CD4-positive, alpha-beta memory T cell (primary cell): ENCODE measurements around the gene BORCS5. TPM values are rescaled to one million over a fixed set of nuclear protein-coding genes. Genes with fewer than 3 reads are reported as not detected.

Source experiments
- CTCF ChIA-PET: fragments of 350-600 bp; sonication (Branson Sonifier 250); formaldehyde crosslinking; loops from one replicate; lab custom pipeline; 2021; ENCODE audit warnings: inconsistent platforms; ENCODE audit not compliant: partially characterized antibody; lab: Charles Lee
- POLR2A ChIA-PET: fragments of 350-600 bp; sonication (Branson Sonifier 250); formaldehyde crosslinking; loops from one replicate; lab custom pipeline; 2021; ENCODE audit not compliant: partially characterized antibody; lab: Charles Lee
- DNase-seq, 5 donors: peaks; one replicate each; pipeline versions ENCODE4 v3.0.0 to v3.0.0-alpha.2; 2020 to 2022; ENCODE audit warnings: mixed read lengths in 1 of 5
- H3K27ac ChIP-seq: one replicate; pipeline ENCODE4 v1.7.0; 2013; ENCODE audit warnings: low read depth, low read length
- H3K27me3 ChIP-seq: 2 replicates; pipeline ENCODE4 v1.7.0; 2013; ENCODE audit warnings: mild to moderate bottlenecking, low read length, moderate library complexity; ENCODE audit not compliant: insufficient read depth
- H3K36me3 ChIP-seq: 2 replicates; pipeline ENCODE4 v1.7.0; 2013; ENCODE audit warnings: mild to moderate bottlenecking, low read length, moderate library complexity; ENCODE audit not compliant: insufficient read depth
- H3K4me1 ChIP-seq: 2 replicates; pipeline ENCODE4 v1.7.0; 2013; ENCODE audit warnings: mild to moderate bottlenecking, low read length, moderate library complexity; ENCODE audit not compliant: insufficient read depth
- H3K4me3 ChIP-seq, 2 donors: one replicate each; pipeline ENCODE4 v1.7.0; 2013; ENCODE audit warnings: low read length in 2 of 2, mild to moderate bottlenecking in 1 of 2
- H3K9me3 ChIP-seq, 2 donors: one replicate each; pipeline ENCODE4 v1.7.0; 2013; ENCODE audit warnings: low read length in 2 of 2, control low read depth in 1 of 2; ENCODE audit not compliant: control insufficient read depth in 1 of 2
- H3K27ac Mint-ChIP-seq, 7 donors: one replicate each; pipeline ENCODE4 v1.8.0; 2020 to 2021; ENCODE audit warnings: mixed read lengths in 7 of 7, mild to moderate bottlenecking in 6 of 7, inconsistent platforms in 3 of 7, moderate library complexity in 3 of 7
- H3K27me3 Mint-ChIP-seq, 2 donors: one replicate each; pipeline ENCODE4 v1.8.0; 2020 to 2021; ENCODE audit warnings: mixed read lengths in 2 of 2
- H3K36me3 Mint-ChIP-seq, 2 donors: one replicate each; pipeline ENCODE4 v1.8.0; 2020 to 2021; ENCODE audit warnings: mixed read lengths in 2 of 2, inconsistent platforms in 1 of 2, mild to moderate bottlenecking in 1 of 2
- H3K4me1 Mint-ChIP-seq, 4 donors: one replicate each; pipeline ENCODE4 v1.8.0; 2020 to 2021; ENCODE audit warnings: mixed read lengths in 4 of 4, mild to moderate bottlenecking in 1 of 4
- H3K4me3 Mint-ChIP-seq, 8 donors: one replicate each; pipeline ENCODE4 v1.8.0; 2020 to 2021; ENCODE audit warnings: mixed read lengths in 8 of 8, mild to moderate bottlenecking in 7 of 8, moderate library complexity in 6 of 8, inconsistent platforms in 3 of 8
- H3K9me3 Mint-ChIP-seq, 8 donors: one replicate each; pipeline ENCODE4 v1.8.0; 2020 to 2021; ENCODE audit warnings: mixed read lengths in 8 of 8, mild to moderate bottlenecking in 5 of 8, inconsistent platforms in 3 of 8, moderate library complexity in 1 of 8
- intact Hi-C: fragments of 100-400 bp; cut with micrococcal nuclease; formaldehyde crosslinking; loops from one replicate; pipeline ENCODE4 v1.15.1; 2023
- polyA plus RNA-seq, 2 donors: library from polyadenylated mRNA; unstranded; fragments of 300-500 nt; fragmentation: Illumina TruSeq; gene quantifications; one replicate each; pipeline ENCODE4 v1.2.3, GENCODE V29; 2021
- total RNA-seq, 2 experiments: library from RNA; stranded (reverse); gene quantifications; one replicate each; pipeline ENCODE4 v1.2.3, GENCODE V29; 2021

The BORCS5 gene
- total and polyA plus RNA-seq, 4 experiments from 2014 or later: 21.3 to 28.1 (median 27.2) TPM

DNA sequence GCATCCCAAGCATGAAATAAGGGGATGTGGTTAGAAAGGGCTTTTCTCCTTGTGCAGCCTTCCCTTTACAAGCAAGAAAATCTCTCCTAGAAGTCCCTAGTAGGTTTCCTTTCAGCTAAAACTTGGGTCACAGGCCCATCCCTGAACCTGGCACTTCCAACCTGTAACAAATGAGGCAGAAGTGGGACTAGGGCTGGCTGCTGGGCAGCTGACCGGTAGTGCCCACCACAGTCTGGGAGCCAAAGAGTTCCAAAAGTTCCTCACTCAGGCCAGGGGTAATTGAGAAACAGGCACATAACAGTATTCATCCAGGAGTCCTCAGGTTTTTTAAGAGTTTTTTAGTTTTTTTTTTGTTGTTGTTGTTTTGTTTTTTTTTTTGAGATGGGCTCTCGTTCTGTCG, 30.6 kb upstream of the BORCS5 start:
- POLR2A ChIA-PET: interaction anchor here (3.3 kb wide), 1 partner anchor 31 kb away, joined by 13 read pairs; the partner anchor contains the start of gene BORCS5
- H3K4me1 Mint-ChIP-seq: peaks cover 7 to 9% (median 9%) of the 10 kb centered on the region in 4 donors
- H3K27ac Mint-ChIP-seq: peak overlapping the region in 3 of 7 donors; percentile 31 to 42 (median 40)

DNA sequence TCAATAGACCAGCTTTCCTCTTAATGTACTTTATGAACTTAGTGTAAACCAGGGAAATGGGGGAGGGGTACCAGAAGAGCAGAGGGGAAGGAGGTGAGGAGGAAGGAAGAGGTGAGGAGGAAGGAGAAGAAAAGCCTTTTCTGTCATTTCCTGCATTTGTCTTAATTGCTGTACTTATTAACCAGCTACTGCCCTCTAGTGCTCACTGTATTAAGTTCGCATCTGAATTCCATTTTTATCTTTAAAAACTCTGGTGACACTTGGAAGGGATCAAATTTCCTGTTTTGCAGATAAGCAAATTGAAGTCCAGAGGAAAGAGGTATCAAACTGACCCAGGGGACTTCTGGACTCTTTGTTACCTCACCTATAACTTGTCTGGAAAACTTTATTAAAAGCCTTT, 29.1 kb upstream of the BORCS5 start:
- peak overlapping the region in 4 of 7 donors; percentile 25 to 82 (median 51) for H3K27ac Mint-ChIP-seq
- H3K4me1 ChIP-seq: peaks cover 9% of the 10 kb centered on the region
- no peak overlapping the region for H3K27ac ChIP-seq
- H3K9me3 Mint-ChIP-seq: no peaks in the 10 kb centered on the region
- intact Hi-C loops: loop anchor here (1.0 to 5.0 kb wide), 7 partner anchors 61 to 1556 kb away; partner anchors contain the start of genes BCL2L14 and LRP6
- no peak overlapping the region for H3K4me3 ChIP-seq
- DNase-seq: peak; percentile 37 to 62 (median 56)
- no peaks in the 10 kb centered on the region for H3K27me3 ChIP-seq
- H3K9me3 ChIP-seq: no peaks in the 10 kb centered on the region
- CTCF ChIA-PET: interaction anchor here (0.7 to 6.7 kb wide), 34 partner anchors 8 to 778 kb away, joined by 3 to 71 read pairs (median 3); partner anchors contain the start of genes BCL2L14, BORCS5 and MANSC1
- POLR2A ChIA-PET: interaction anchor here (0.7 to 3.3 kb wide), 4 partner anchors 11 to 748 kb away, joined by 3 to 13 read pairs (median 4); partner anchors contain the start of gene BORCS5
- H3K4me1 Mint-ChIP-seq: peaks cover 7 to 9% (median 9%) of the 10 kb centered on the region in 4 donors
- H3K4me3 Mint-ChIP-seq: no peak overlapping the region
- no peaks in the 10 kb centered on the region for H3K27me3 Mint-ChIP-seq
- H3K36me3 Mint-ChIP-seq: no peaks in the 10 kb centered on the region
- H3K36me3 ChIP-seq: no peaks in the 10 kb centered on the region

More for the DNA sequence above, 30.6 kb upstream of the BORCS5 start:
- intact Hi-C loops: loop anchor here (2.0 to 5.0 kb wide), 4 partner anchors 59 to 1554 kb away; partner anchors contain the start of genes BCL2L14 and LRP6
- Histone ChIP-seq H3K36me3 (no peaks in the 10 kb centered on the region), H3K4me1 (peaks cover 9% of the 10 kb centered on the region), H3K9me3 (no peaks in the 10 kb centered on the region), H3K27me3 (no peaks in the 10 kb centered on the region), H3K4me3 (no peak overlapping the region), H3K27ac (no peak overlapping the region)
- Mint-ChIP-seq H3K9me3 (no peaks in the 10 kb centered on the region), H3K4me3 (no peak overlapping the region), H3K27me3 (no peaks in the 10 kb centered on the region), H3K36me3 (no peaks in the 10 kb centered on the region)
- CTCF ChIA-PET: interaction anchor here (1.0 to 6.7 kb wide), 8 partner anchors 8 to 776 kb away, joined by 3 to 71 read pairs (median 8); no protein-coding TSS in a partner anchor
- DNase-seq: no peak

- H3K4me1 Mint-ChIP-seq: peaks cover 14 to 25% (median 17%) of the 10 kb centered on the region in 4 donors
- CTCF ChIA-PET: interaction anchor here (0.5 to 6.1 kb wide), 7 partner anchors 10 to 751 kb away, joined by 3 to 31 read pairs (median 4); partner anchors contain the start of gene BORCS5
- H3K9me3 ChIP-seq: no peaks in the 10 kb centered on the region
- H3K9me3 Mint-ChIP-seq: no peaks in the 10 kb centered on the region
- H3K27me3 ChIP-seq: no peaks in the 10 kb centered on the region
- H3K27me3 Mint-ChIP-seq: no peaks in the 10 kb centered on the region
- peaks cover 18% of the 10 kb centered on the region for H3K4me1 ChIP-seq
- no peak overlapping the region for H3K4me3 Mint-ChIP-seq
- no peak overlapping the region for H3K27ac ChIP-seq
- DNase-seq: no peak
- H3K27ac Mint-ChIP-seq: no peak overlapping the region
- no peaks in the 10 kb centered on the region for H3K36me3 ChIP-seq
- POLR2A ChIA-PET: no interaction called here
- intact Hi-C loops: no loop called here
- no peak overlapping the region for H3K4me3 ChIP-seq
- no peaks in the 10 kb centered on the region for H3K36me3 Mint-ChIP-seq
These were observed 25.6 kb upstream of the BORCS5 start for GRCh38 chr12:12331244-12331771.

GRCh38 chr12:12331896-12332295, 25.0 kb upstream of the BORCS5 start:
- H3K27me3 ChIP-seq: no peaks in the 10 kb centered on the region
- CTCF ChIA-PET: interaction anchor here (0.7 to 6.1 kb wide), 5 partner anchors 18 to 752 kb away, joined by 3 to 31 read pairs (median 4); partner anchors contain the start of gene BORCS5
- no peaks in the 10 kb centered on the region for H3K27me3 Mint-ChIP-seq
- H3K36me3 ChIP-seq: no peaks in the 10 kb centered on the region
- H3K4me1 ChIP-seq: peaks cover 18% of the 10 kb centered on the region
- no peaks in the 10 kb centered on the region for H3K9me3 ChIP-seq
- H3K4me1 Mint-ChIP-seq: peaks cover 14 to 25% (median 17%) of the 10 kb centered on the region in 4 donors
- no peaks in the 10 kb centered on the region for H3K36me3 Mint-ChIP-seq
- intact Hi-C loops: no loop called here
- no peak for DNase-seq
- peak overlapping the region in 1 of 7 donors; percentile 53 for H3K27ac Mint-ChIP-seq
- H3K4me3 Mint-ChIP-seq: no peak overlapping the region
- POLR2A ChIA-PET: interaction anchor here (3.5 kb wide), 1 partner anchor 25 kb away, joined by 13 read pairs; the partner anchor contains the start of gene BORCS5
- H3K4me3 ChIP-seq: no peak overlapping the region
- H3K9me3 Mint-ChIP-seq: no peaks in the 10 kb centered on the region
- no peak overlapping the region for H3K27ac ChIP-seq

- Mint-ChIP-seq H3K4me3 (peak overlapping the region in 1 of 8 donors; percentile 38), H3K36me3 (no peaks in the 10 kb centered on the region), H3K27ac (peak overlapping the region in 2 of 7 donors; percentile 30 to 32), H3K4me1 (peaks cover 8 to 20% (median 11%) of the 10 kb centered on the region in 4 donors), H3K9me3 (no peaks in the 10 kb centered on the region), H3K27me3 (no peaks in the 10 kb centered on the region)
- peaks cover 9% of the 10 kb centered on the region for H3K4me1 ChIP-seq
- H3K27me3 ChIP-seq: no peaks in the 10 kb centered on the region
- H3K27ac ChIP-seq: no peak overlapping the region
- no peaks in the 10 kb centered on the region for H3K9me3 ChIP-seq
- no peak for DNase-seq
- intact Hi-C loops: loop anchor here (1.0 to 2.0 kb wide), 2 partner anchors 17 to 23 kb away; partner anchors contain the start of genes BORCS5 and MANSC1
- H3K36me3 ChIP-seq: no peaks in the 10 kb centered on the region
- H3K4me3 ChIP-seq: no peak overlapping the region
- ChIA-PET POLR2A (interaction anchor here (1.1 to 3.5 kb wide), 4 partner anchors 16 to 390 kb away, joined by 3 to 13 read pairs (median 4); partner anchors contain the start of genes BORCS5 and MANSC1), CTCF (interaction anchor here (0.6 to 4.5 kb wide), 16 partner anchors 9 to 1560 kb away, joined by 3 to 33 read pairs (median 6); partner anchors contain the start of genes BORCS5 and MANSC1)
These were observed 23.2 kb upstream of the BORCS5 start for GRCh38 chr12:12333407-12334366.

DNA sequence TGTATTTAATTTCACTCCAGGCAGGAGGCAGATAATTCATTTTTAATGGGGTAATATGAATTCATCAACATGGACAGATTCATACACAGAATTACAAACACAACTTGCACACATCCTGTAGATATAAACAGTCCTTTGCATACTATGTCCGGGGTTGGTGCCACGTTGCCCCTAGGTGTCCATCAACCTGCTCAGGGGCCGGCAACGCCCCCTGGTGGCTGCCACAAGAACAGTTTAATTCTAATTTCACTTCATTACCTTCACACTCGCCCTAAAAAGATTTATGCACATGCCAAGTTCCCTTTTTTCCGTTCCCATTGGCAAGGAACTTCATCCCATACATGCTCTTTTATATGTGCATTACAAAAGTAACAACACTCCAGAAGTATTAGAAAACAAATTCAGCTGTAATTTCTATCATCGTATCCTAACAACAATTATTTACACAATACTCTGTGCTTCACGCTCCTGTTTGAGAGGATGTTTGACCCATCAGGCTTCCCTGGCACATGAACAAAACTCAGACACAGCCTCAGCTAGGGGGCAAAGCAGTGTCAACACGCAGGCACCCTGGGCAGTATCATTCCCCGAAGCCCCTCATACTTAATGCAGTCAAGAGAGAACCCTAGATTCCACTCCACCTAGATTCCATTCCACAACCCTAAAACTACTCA, 22.4 kb upstream of the BORCS5 start:
- Mint-ChIP-seq H3K4me1 (peaks cover 8 to 24% (median 11%) of the 10 kb centered on the region in 4 donors), H3K9me3 (no peaks in the 10 kb centered on the region), H3K27ac (peak overlapping the region in 3 of 7 donors; percentile 32 to 63 (median 45)), H3K27me3 (no peaks in the 10 kb centered on the region), H3K4me3 (peak overlapping the region in 3 of 8 donors; percentile 26 to 38 (median 29)), H3K36me3 (no peaks in the 10 kb centered on the region)
- DNase-seq: peak; percentile 48 to 61 (median 55)
- no peaks in the 10 kb centered on the region for H3K9me3 ChIP-seq
- intact Hi-C loops: loop anchor here (1.0 to 2.0 kb wide), 2 partner anchors 16 to 22 kb away; partner anchors contain the start of genes BORCS5 and MANSC1
- no peak overlapping the region for H3K4me3 ChIP-seq
- no peak overlapping the region for H3K27ac ChIP-seq
- H3K27me3 ChIP-seq: no peaks in the 10 kb centered on the region
- CTCF ChIA-PET: interaction anchor here (0.7 to 4.5 kb wide), 17 partner anchors 9 to 754 kb away, joined by 3 to 33 read pairs (median 5); partner anchors contain the start of gene BORCS5
- H3K36me3 ChIP-seq: no peaks in the 10 kb centered on the region
- POLR2A ChIA-PET: interaction anchor here (1.1 to 3.5 kb wide), 4 partner anchors 15 to 389 kb away, joined by 3 to 13 read pairs (median 4); partner anchors contain the start of genes BORCS5 and MANSC1
- peaks cover 9% of the 10 kb centered on the region for H3K4me1 ChIP-seq
